Gastroesophageal sphincter (tissue), 3 donors: ENCODE results near the gene PNPLA7.

Experiments used
- CTCF ChIP-seq, 4 experiments: fragments of 200-600 bp in 2 of 4; fragments of 450-650 bp in 2 of 4; sonication (generic) in 1 of 4; IDR thresholded peaks; one replicate each; pipeline ENCODE4 v1.5.1; 2017 to 2019; ENCODE audit warnings: antibody characterized with exemption in 4 of 4, mild to moderate bottlenecking in 2 of 4, moderate library complexity in 2 of 4
- EP300 ChIP-seq: sonication (generic); formaldehyde crosslinking; IDR thresholded peaks from one replicate; pipeline ENCODE4 v1.6.1; 2017; ENCODE audit warnings: antibody characterized with exemption, mild to moderate bottlenecking

- TF ChIP-seq CTCF (IDR thresholded peaks at IDR 0.05) (no peak), EP300 (no peak)
Measured at GRCh38 chr9:137544176-137544760, 5.9 kb downstream of the PNPLA7 start.
